Iris pigment epithelial cell (primary cell): ENCODE measurements around the gene HHIPL1.
"Not testable (repeated sequence)": the region's sequence is repeated elsewhere in the genome, so short reads cannot be mapped to it uniquely, and the experiment has no call there.

Experiments used
- DNase-seq: peaks from one replicate; pipeline ENCODE4 v3.0.0-alpha.2; 2011; ENCODE audit warnings: low read depth

HHIPL1 gene

GRCh38 chr14:99660794-99661193 is 15.9 kb downstream of the HHIPL1 start:
- no peak for DNase-seq

GRCh38 chr14:99661206-99661605 is 16.3 kb downstream of the HHIPL1 start:
- DNase-seq, result not testable (repeated sequence)

GRCh38 chr14:99662846-99663245 is 17.9 kb downstream of the HHIPL1 start:
- no peak for DNase-seq

- no peak for DNase-seq
These were observed 18.6 kb downstream of the HHIPL1 start for GRCh38 chr14:99663386-99664057.

- no peak for DNase-seq
These were observed 19.4 kb downstream of the HHIPL1 start for GRCh38 chr14:99664058-99664936.

GRCh38 chr14:99664937-99665273 is 20.0 kb downstream of the HHIPL1 start:
- DNase-seq, result no peak

- DNase-seq, result no peak
These were observed 21.6 kb downstream of the HHIPL1 start for GRCh38 chr14:99666533-99666932.

GRCh38 chr14:99667045-99667444 is 22.1 kb downstream of the HHIPL1 start:
- DNase-seq, result no peak

GRCh38 chr14:99667821-99668220 is 22.9 kb downstream of the HHIPL1 start:
- DNase-seq, result no peak

GRCh38 chr14:99668307-99669295 is 23.7 kb downstream of the HHIPL1 start:
- DNase-seq, result no peak

GRCh38 chr14:99670361-99671234 is 25.7 kb downstream of the HHIPL1 start:
- no peak for DNase-seq

- DNase-seq, result no peak
These were observed 26.6 kb downstream of the HHIPL1 start for GRCh38 chr14:99671235-99672224.

- DNase-seq, result no peak
These were observed 27.8 kb downstream of the HHIPL1 start for GRCh38 chr14:99672506-99673304.

- no peak for DNase-seq
These were observed 28.6 kb downstream of the HHIPL1 start for GRCh38 chr14:99673305-99674063.

GRCh38 chr14:99674064-99674650 is 29.2 kb downstream of the HHIPL1 start:
- no peak for DNase-seq

GRCh38 chr14:99674776-99675381 is 29.9 kb downstream of the HHIPL1 start:
- DNase-seq, result no peak

GRCh38 chr14:99675382-99675835 is 30.5 kb downstream of the HHIPL1 start:
- no peak for DNase-seq
